Measurements from ENCODE around the gene FTL. TPM values are rescaled to one million over a fixed set of nuclear protein-coding genes. Genes with fewer than 3 reads are reported as not detected.
A peak's percentile ranks its signal among the peaks of the same experiment; 100 is the strongest.

FTL gene
- polyA plus RNA-seq, 2 of the 4 experiments (the other 2 are of a cell fraction), result 4,743 to 13,930 TPM

DNA sequence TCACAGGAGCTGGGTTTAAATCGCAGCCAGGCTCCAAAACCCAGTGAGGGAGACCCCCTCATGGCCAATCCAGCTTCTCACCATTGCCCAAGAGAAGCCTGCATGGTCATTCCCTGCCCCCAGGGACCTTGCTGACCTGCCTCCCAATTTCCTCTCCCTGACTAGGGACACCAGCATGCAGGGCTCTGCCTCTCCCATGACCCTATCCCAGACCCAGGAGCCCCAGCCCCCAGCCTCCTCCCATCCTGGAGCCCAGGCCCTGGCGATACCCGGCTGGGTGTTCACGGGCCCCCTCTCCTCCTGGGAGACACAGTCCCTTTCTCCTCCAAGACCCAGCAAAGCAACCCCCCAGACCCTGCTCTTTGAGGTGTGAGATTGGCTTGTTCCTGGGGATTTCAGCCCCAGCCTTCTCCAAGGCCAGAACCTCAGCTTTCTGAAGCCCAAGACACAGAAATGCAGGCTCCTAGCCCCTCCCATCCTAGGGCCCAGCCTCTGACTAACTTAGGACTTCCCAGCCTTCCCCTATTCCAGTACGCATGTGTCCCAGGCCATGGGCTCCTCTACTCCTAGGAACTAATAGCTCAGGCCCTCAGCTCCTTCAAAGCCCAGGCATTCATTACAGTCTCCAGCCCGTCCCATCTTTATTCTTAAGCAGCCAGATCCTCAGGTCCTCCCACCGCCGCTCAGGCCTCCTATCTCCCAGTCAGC, 26.9 kb downstream of the FTL start:
- Histone ChIP-seq H3K9me3 (no peaks in the 10 kb centered on the region), H3K4me1 (peaks cover 20% of the 10 kb centered on the region), H3K4me3 (peak overlapping the region; percentile 73), H3K27ac (peak overlapping the region; percentile 76 to 87), H3K4me2 (peak overlapping the region; percentile 93)
- peak; percentile 63 to 75 for DNase-seq (ENCODE audit: low read depth in 1 of 2, low spot score in 1 of 2)
- ChIA-PET POLR2A (interaction anchor here (0.6 to 1.9 kb wide), 4 partner anchors 13 to 146 kb away, joined by 3 to 9 read pairs (median 4); partner anchors contain the start of genes FTL and PPP1R15A), CTCF (interaction anchor here (0.6 to 14.7 kb wide), 17 partner anchors 14 to 233 kb away, joined by 3 to 408 read pairs (median 5); partner anchors contain the start of genes CGB7 and LHB)
- no peak for FAIRE-seq
- 61% methylated on average over 8 of the region's 8 CpGs for WGBS (ENCODE audit: missing lambda C conversion rate)
- ATAC-seq, result peak; percentile 48 to 60
- TF ChIP-seq RAD21 (conservative IDR thresholded peaks at IDR 0.05 in 1 of 2, IDR thresholded peaks at IDR 0.05 in 1 of 2), result no peak
- TF ChIP-seq, protein P1, sequence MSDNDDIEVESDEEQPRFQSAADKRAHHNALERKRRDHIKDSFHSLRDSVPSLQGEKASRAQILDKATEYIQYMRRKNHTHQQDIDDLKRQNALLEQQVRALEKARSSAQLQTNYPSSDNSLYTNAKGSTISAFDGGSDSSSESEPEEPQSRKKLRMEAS (IDR thresholded peaks at IDR 0.05), result peak; percentile 30; the same call in 1 of the 2 replicates

DNA sequence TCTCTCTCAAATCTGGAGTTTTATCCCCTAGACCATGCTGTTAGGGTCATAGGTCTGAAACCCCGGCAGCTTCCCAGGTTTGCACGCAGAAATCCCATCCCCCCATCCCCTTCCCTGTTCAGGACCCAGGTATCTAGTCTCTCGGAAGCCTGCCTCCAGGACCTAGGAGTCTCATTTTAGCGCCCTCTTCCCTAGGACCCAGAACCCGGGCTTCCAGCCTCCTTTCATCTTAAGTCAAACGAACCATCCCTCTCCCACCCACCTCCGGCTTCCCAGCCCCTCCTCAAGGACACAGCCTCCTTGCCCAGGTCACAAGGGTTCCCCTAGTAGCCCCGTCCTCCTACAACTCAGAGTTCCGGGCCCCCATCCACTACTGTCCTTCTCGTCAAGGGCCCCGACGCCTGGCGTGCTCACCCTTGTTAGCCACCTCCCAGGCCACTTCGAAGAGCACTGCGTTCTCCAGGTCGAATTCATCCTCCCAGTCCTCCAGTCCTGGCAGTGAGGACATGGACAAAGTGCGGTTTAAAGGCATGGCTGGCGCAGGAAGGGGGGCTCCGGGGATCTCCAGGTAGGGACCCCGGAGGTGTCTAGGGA, 27.6 kb downstream of the FTL start:
- 4% methylated on average over 20 of the region's 20 CpGs for WGBS (ENCODE audit: missing lambda C conversion rate)
- ChIA-PET CTCF (interaction anchor here (0.6 to 14.7 kb wide), 49 partner anchors 15 to 1676 kb away, joined by 3 to 408 read pairs (median 5); partner anchors contain the start of genes BAX, CGB2, CGB7 and FTL), POLR2A (interaction anchor here (0.6 to 1.9 kb wide), 19 partner anchors 9 to 350 kb away, joined by 3 to 16 read pairs (median 6); partner anchors contain the start of genes FTL, NUCB1 and PPP1R15A)
- ATAC-seq (peak; percentile 2 to 17), DNase-seq (ENCODE audit: low read depth in 1 of 2, low spot score in 1 of 2) (no peak), FAIRE-seq (no peak)
- H3K27ac ChIP-seq, result peak overlapping the region; percentile 76 to 87
- no peaks in the 10 kb centered on the region for H3K9me3 ChIP-seq
- peaks cover 20% of the 10 kb centered on the region for H3K4me1 ChIP-seq
- 0 out of 5 replicates have a peak, but pooled peaks of 1 of the 2 experiments have one; percentile 10 for TF ChIP-seq JUN (IDR thresholded peaks at IDR 0.05)
- no peak for TF ChIP-seq ZSCAN20 (CRISPR knock-in tag; IDR thresholded peaks at IDR 0.05)
- no peak for TF ChIP-seq KDM1A (IDR thresholded peaks at IDR 0.05; ENCODE audit: low read depth)
- no peak for TF ChIP-seq HOXB5 (CRISPR knock-in tag; IDR thresholded peaks at IDR 0.05)
- TF ChIP-seq RAD21 (conservative IDR thresholded peaks at IDR 0.05 in 1 of 2, IDR thresholded peaks at IDR 0.05 in 1 of 2), result no peak
- peak overlapping the region; percentile 93 for H3K4me2 ChIP-seq
- H3K4me3 ChIP-seq, result peak overlapping the region; percentile 73

DNA sequence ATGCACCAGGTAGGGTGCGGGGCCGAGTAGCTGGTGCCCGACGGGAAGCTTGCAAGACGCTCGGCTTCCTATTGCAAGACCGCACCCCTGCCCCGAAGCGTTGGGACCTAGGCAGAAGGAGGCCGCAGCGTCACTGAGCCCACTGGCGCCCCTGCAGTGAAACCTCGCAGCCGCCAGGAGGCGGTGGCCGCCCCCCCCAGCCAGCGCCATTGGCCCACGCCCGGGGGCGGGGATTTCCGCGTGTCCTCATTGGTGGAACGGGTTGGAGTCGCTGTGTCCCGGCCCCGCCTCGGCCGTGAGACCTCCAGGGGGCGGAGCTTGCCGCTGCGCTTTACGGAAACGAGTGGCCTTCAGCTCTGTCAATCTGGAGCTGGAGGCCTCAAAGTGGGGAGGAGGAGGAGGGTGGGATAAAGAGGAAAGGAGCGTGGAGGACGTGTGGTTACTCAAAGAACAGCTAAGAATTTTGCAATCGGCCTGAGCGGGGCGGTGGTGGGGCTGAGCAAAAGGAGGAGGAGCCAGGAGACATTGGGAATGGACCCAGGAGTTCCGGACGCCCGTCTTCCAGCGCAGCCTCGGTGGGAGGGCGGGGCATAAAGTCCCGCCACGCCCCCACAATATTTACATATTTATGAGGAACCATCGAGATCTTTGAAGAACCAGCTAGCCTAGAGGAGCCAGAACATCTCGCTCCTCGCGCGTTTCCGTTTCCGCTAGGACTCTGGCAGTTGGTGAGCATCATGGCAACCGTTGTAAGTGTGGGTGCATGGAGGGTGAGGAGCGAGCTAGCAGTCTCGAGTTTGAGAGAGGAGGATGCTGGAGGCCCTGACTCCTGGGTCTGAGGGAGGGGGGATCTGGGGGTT, 28.3 kb downstream of the FTL start, which contains the start of the genes GYS1 and RUVBL2:
TSS of gene GYS1 (minus strand) at position 135 of the 860 bp plus-strand sequence. CDS start 197 bp downstream, outside the sequence.
TSS of gene RUVBL2 (plus strand) at position 713 of the 860 bp plus-strand sequence. CDS start at position 738, 25 bp downstream.
- CTCF ChIA-PET, result interaction anchor here (0.6 to 14.7 kb wide), 71 partner anchors 15 to 1676 kb away, joined by 3 to 408 read pairs (median 4); partner anchors contain the start of genes BAX, CA11, CGB2 and CGB7
- WGBS (ENCODE audit: missing lambda C conversion rate), result 1% methylated on average over 47 of the region's 56 CpGs
- TF ChIP-seq, protein P2, sequence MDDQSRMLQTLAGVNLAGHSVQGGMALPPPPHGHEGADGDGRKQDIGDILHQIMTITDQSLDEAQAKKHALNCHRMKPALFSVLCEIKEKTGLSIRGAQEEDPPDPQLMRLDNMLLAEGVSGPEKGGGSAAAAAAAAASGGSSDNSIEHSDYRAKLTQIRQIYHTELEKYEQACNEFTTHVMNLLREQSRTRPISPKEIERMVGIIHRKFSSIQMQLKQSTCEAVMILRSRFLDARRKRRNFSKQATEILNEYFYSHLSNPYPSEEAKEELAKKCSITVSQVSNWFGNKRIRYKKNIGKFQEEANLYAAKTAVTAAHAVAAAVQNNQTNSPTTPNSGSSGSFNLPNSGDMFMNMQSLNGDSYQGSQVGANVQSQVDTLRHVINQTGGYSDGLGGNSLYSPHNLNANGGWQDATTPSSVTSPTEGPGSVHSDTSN (IDR thresholded peaks at IDR 0.05), result peak; percentile 93
- no peak for TF ChIP-seq ZNF302 (CRISPR knock-in tag; IDR thresholded peaks at IDR 0.05)
- TF ChIP-seq, protein P3, sequence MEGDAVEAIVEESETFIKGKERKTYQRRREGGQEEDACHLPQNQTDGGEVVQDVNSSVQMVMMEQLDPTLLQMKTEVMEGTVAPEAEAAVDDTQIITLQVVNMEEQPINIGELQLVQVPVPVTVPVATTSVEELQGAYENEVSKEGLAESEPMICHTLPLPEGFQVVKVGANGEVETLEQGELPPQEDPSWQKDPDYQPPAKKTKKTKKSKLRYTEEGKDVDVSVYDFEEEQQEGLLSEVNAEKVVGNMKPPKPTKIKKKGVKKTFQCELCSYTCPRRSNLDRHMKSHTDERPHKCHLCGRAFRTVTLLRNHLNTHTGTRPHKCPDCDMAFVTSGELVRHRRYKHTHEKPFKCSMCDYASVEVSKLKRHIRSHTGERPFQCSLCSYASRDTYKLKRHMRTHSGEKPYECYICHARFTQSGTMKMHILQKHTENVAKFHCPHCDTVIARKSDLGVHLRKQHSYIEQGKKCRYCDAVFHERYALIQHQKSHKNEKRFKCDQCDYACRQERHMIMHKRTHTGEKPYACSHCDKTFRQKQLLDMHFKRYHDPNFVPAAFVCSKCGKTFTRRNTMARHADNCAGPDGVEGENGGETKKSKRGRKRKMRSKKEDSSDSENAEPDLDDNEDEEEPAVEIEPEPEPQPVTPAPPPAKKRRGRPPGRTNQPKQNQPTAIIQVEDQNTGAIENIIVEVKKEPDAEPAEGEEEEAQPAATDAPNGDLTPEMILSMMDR (IDR thresholded peaks at IDR 0.05), result peak; percentile 82
- TF ChIP-seq, protein P4, sequence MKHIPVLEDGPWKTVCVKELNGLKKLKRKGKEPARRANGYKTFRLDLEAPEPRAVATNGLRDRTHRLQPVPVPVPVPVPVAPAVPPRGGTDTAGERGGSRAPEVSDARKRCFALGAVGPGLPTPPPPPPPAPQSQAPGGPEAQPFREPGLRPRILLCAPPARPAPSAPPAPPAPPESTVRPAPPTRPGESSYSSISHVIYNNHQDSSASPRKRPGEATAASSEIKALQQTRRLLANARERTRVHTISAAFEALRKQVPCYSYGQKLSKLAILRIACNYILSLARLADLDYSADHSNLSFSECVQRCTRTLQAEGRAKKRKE (CRISPR knock-in tag; IDR thresholded peaks at IDR 0.05; ENCODE audit: low read depth), result no peak
- TF ChIP-seq FOSB (CRISPR knock-in tag; IDR thresholded peaks at IDR 0.05), result no peak
- TF ChIP-seq NR3C1 (IDR thresholded peaks at IDR 0.05), result no peak
- TF ChIP-seq ZFP36 (IDR thresholded peaks at IDR 0.05; ENCODE audit: borderline replicate concordance, partially characterized antibody), result no peak
- TF ChIP-seq GATA3 (IDR thresholded peaks at IDR 0.05; ENCODE audit: borderline replicate concordance), result no peak
- TF ChIP-seq HOXB5 (CRISPR knock-in tag; IDR thresholded peaks at IDR 0.05), result no peak
- TF ChIP-seq RFX5 (IDR thresholded peaks at IDR 0.05), result peak; percentile 61; the same call in 1 of the 2 replicates
- no peak for TF ChIP-seq EHMT2 (IDR thresholded peaks at IDR 0.05; ENCODE audit: low read depth)
- no peak for TF ChIP-seq TFCP2L1 (CRISPR knock-in tag; IDR thresholded peaks at IDR 0.05)
- TF ChIP-seq HOXB13 (CRISPR knock-in tag; IDR thresholded peaks at IDR 0.05; ENCODE audit: low read depth), result no peak
- no peak for TF ChIP-seq FOXS1 (CRISPR knock-in tag; IDR thresholded peaks at IDR 0.05)
- no peak for TF ChIP-seq CHD4 (IDR thresholded peaks at IDR 0.05; ENCODE audit: borderline replicate concordance)
- TF ChIP-seq, protein P5, sequence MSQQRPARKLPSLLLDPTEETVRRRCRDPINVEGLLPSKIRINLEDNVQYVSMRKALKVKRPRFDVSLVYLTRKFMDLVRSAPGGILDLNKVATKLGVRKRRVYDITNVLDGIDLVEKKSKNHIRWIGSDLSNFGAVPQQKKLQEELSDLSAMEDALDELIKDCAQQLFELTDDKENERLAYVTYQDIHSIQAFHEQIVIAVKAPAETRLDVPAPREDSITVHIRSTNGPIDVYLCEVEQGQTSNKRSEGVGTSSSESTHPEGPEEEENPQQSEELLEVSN (IDR thresholded peaks at IDR 0.05; ENCODE audit: borderline replicate concordance, low read depth), result peak; percentile 38; the same call in 1 of the 2 replicates
- no peak for TF ChIP-seq CBX2 (IDR thresholded peaks at IDR 0.05; ENCODE audit: borderline replicate concordance, low read depth)
- no peak for TF ChIP-seq RNF2 (IDR thresholded peaks at IDR 0.05; ENCODE audit: borderline replicate concordance, low read depth)

More for the DNA sequence above, 28.3 kb downstream of the FTL start, which contains the start of the genes GYS1 and RUVBL2:
- POLR2A ChIA-PET, result interaction anchor here (0.6 to 1.9 kb wide), 28 partner anchors 9 to 350 kb away, joined by 3 to 16 read pairs (median 6); partner anchors contain the start of genes FTL, NUCB1 and PPP1R15A
- no peaks in the 10 kb centered on the region for H3K9me3 ChIP-seq
- H3K27ac ChIP-seq, result peak within 1 kb of the TSS; percentile 76 to 87
- peaks cover 20% of the 10 kb centered on the region for H3K4me1 ChIP-seq
- ATAC-seq (peak; percentile 89 to 94), DNase-seq (ENCODE audit: low read depth in 1 of 2, low spot score in 1 of 2) (peak; percentile 100), FAIRE-seq (peak; percentile 99)
- peak within 1 kb of the TSS; percentile 73 for H3K4me3 ChIP-seq
- H3K4me2 ChIP-seq, result peak within 1 kb of the TSS; percentile 93
